ENCODE results near the gene OTOGL.
"Not testable (repeated sequence)": the region's sequence is repeated elsewhere in the genome, so short reads cannot be mapped to it uniquely, and the experiment has no call there.

The OTOGL gene

DNA sequence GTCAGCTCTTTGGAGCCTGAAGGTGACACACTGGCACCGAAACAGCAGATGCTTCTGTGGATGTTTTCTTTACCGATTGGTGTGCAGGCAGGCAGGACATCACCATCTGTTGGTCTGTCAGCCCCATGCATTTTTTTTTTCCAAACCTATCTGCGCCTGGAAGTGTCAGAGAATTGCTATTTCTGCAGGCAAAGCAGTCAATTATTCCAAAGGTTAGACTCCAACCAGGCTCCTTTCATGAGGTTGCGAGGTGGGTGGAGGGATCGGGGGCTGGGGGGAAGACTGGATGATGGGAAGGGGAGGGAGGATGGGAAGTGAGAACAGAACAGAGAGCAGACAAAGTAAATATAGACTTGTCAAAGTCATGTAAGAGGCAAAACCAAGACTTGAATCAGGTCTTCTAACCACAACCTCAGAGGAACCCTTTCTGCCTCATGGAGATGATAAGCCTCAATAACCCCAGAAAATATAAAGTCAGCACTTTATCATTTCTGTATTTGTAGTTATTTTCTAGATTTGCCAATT is 117.7 kb downstream of the OTOGL start:
- ATAC-seq: no peak
- TF ChIP-seq ZNF70 (CRISPR knock-in tag; IDR thresholded peaks at IDR 0.05) (no peak), TCF4 (CRISPR knock-in tag; IDR thresholded peaks at IDR 0.05; ENCODE audit: borderline replicate concordance) (no peak), ZFP3 (CRISPR knock-in tag; IDR thresholded peaks at IDR 0.05) (no peak), BACH2 (CRISPR knock-in tag; IDR thresholded peaks at IDR 0.05; ENCODE audit: borderline replicate concordance) (no peak), ISL1 (CRISPR knock-in tag; IDR thresholded peaks at IDR 0.05) (no peak), SNAI2 (CRISPR knock-in tag; IDR thresholded peaks at IDR 0.05) (no peak)
- TF ChIP-seq, protein P1, sequence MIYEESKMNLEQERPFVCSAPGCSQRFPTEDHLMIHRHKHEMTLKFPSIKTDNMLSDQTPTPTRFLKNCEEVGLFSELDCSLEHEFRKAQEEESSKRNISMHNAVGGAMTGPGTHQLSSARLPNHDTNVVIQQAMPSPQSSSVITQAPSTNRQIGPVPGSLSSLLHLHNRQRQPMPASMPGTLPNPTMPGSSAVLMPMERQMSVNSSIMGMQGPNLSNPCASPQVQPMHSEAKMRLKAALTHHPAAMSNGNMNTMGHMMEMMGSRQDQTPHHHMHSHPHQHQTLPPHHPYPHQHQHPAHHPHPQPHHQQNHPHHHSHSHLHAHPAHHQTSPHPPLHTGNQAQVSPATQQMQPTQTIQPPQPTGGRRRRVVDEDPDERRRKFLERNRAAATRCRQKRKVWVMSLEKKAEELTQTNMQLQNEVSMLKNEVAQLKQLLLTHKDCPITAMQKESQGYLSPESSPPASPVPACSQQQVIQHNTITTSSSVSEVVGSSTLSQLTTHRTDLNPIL (CRISPR knock-in tag; IDR thresholded peaks at IDR 0.05; ENCODE audit: low read depth): no peak
- TF ChIP-seq, protein P2, sequence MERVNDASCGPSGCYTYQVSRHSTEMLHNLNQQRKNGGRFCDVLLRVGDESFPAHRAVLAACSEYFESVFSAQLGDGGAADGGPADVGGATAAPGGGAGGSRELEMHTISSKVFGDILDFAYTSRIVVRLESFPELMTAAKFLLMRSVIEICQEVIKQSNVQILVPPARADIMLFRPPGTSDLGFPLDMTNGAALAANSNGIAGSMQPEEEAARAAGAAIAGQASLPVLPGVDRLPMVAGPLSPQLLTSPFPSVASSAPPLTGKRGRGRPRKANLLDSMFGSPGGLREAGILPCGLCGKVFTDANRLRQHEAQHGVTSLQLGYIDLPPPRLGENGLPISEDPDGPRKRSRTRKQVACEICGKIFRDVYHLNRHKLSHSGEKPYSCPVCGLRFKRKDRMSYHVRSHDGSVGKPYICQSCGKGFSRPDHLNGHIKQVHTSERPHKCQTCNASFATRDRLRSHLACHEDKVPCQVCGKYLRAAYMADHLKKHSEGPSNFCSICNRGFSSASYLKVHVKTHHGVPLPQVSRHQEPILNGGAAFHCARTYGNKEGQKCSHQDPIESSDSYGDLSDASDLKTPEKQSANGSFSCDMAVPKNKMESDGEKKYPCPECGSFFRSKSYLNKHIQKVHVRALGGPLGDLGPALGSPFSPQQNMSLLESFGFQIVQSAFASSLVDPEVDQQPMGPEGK (CRISPR knock-in tag; IDR thresholded peaks at IDR 0.05; ENCODE audit: borderline replicate concordance): no peak
- TF ChIP-seq, protein P3, sequence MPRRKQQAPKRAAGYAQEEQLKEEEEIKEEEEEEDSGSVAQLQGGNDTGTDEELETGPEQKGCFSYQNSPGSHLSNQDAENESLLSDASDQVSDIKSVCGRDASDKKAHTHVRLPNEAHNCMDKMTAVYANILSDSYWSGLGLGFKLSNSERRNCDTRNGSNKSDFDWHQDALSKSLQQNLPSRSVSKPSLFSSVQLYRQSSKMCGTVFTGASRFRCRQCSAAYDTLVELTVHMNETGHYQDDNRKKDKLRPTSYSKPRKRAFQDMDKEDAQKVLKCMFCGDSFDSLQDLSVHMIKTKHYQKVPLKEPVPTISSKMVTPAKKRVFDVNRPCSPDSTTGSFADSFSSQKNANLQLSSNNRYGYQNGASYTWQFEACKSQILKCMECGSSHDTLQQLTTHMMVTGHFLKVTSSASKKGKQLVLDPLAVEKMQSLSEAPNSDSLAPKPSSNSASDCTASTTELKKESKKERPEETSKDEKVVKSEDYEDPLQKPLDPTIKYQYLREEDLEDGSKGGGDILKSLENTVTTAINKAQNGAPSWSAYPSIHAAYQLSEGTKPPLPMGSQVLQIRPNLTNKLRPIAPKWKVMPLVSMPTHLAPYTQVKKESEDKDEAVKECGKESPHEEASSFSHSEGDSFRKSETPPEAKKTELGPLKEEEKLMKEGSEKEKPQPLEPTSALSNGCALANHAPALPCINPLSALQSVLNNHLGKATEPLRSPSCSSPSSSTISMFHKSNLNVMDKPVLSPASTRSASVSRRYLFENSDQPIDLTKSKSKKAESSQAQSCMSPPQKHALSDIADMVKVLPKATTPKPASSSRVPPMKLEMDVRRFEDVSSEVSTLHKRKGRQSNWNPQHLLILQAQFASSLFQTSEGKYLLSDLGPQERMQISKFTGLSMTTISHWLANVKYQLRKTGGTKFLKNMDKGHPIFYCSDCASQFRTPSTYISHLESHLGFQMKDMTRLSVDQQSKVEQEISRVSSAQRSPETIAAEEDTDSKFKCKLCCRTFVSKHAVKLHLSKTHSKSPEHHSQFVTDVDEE (CRISPR knock-in tag; IDR thresholded peaks at IDR 0.05): no peak

DNA sequence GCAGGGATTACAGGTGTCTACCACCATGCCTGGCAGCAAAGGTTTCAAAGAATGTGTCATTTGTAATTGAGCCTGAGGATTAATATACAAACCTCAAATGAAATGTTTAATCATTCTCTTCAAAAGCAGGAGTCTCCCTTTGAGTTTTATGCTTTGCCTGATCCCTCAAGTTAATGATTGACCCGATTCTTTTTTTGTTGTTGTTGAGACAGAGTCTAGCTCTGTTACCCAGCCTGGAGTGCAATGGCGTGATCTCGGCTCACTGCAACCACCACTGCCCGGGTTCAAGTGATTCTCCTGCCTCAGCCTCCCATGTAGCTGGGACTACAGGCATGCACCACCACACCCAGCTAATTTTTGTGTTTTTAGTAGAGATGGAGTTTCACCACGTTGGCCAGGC is 119.6 kb downstream of the OTOGL start:
- ATAC-seq: not testable (repeated sequence)

DNA sequence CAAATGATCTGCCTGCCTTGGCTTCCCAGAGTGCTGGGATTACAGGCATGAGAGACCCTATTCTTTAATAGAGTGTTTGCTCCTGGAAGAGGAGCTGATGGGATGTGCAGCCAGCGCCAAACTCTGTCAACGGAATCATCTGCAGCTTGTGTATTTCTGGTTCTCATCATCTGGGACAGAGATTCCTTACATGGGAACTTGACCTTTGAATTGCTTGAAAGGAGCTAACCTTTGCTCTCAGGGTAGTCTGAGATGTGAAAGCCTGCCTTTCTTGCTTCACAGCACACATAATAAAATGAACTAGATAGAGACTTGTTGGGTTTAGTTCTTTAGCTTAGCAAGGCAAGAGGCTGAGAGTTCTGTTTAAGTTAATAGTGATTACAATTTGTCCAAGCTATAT is 120.0 kb downstream of the OTOGL start:
- ATAC-seq: no peak
- no peak for TF ChIP-seq TOX (CRISPR knock-in tag; IDR thresholded peaks at IDR 0.05; ENCODE audit: borderline replicate concordance)
- no peak for TF ChIP-seq ZNF565 (CRISPR knock-in tag; conservative IDR thresholded peaks at IDR 0.05; ENCODE audit: low read depth)
- no peak for TF ChIP-seq ARNTL (CRISPR knock-in tag; IDR thresholded peaks at IDR 0.05; ENCODE audit: borderline replicate concordance, low read depth)
- TF ChIP-seq, protein P2 (CRISPR knock-in tag; IDR thresholded peaks at IDR 0.05; ENCODE audit: borderline replicate concordance): no peak
- TF ChIP-seq, protein P4, sequence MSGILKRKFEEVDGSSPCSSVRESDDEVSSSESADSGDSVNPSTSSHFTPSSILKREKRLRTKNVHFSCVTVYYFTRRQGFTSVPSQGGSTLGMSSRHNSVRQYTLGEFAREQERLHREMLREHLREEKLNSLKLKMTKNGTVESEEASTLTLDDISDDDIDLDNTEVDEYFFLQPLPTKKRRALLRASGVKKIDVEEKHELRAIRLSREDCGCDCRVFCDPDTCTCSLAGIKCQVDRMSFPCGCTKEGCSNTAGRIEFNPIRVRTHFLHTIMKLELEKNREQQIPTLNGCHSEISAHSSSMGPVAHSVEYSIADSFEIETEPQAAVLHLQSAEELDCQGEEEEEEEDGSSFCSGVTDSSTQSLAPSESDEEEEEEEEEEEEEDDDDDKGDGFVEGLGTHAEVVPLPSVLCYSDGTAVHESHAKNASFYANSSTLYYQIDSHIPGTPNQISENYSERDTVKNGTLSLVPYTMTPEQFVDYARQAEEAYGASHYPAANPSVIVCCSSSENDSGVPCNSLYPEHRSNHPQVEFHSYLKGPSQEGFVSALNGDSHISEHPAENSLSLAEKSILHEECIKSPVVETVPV (CRISPR knock-in tag; IDR thresholded peaks at IDR 0.05): no peak
- no peak for TF ChIP-seq ESRRG (CRISPR knock-in tag; IDR thresholded peaks at IDR 0.05)
- no peak for TF ChIP-seq OSR1 (CRISPR knock-in tag; IDR thresholded peaks at IDR 0.05)
- no peak for TF ChIP-seq ZC3H10 (CRISPR knock-in tag; IDR thresholded peaks at IDR 0.05)
- no peak for TF ChIP-seq ZFP30 (CRISPR knock-in tag; IDR thresholded peaks at IDR 0.05)
- no peak for TF ChIP-seq ZNF70 (CRISPR knock-in tag; IDR thresholded peaks at IDR 0.05)
- TF ChIP-seq, protein P5, sequence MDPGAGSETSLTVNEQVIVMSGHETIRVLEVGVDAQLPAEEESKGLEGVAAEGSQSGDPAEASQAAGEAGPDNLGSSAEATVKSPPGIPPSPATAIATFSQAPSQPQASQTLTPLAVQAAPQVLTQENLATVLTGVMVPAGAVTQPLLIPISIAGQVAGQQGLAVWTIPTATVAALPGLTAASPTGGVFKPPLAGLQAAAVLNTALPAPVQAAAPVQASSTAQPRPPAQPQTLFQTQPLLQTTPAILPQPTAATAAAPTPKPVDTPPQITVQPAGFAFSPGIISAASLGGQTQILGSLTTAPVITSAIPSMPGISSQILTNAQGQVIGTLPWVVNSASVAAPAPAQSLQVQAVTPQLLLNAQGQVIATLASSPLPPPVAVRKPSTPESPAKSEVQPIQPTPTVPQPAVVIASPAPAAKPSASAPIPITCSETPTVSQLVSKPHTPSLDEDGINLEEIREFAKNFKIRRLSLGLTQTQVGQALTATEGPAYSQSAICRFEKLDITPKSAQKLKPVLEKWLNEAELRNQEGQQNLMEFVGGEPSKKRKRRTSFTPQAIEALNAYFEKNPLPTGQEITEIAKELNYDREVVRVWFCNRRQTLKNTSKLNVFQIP (CRISPR knock-in tag; IDR thresholded peaks at IDR 0.05; ENCODE audit: borderline replicate concordance, low read depth): no peak
- no peak for TF ChIP-seq TCF4 (CRISPR knock-in tag; IDR thresholded peaks at IDR 0.05; ENCODE audit: borderline replicate concordance)
- TF ChIP-seq, protein P1 (CRISPR knock-in tag; IDR thresholded peaks at IDR 0.05; ENCODE audit: low read depth): no peak
- TF ChIP-seq CSDC2 (CRISPR knock-in tag; IDR thresholded peaks at IDR 0.05): no peak
- TF ChIP-seq GLIS3 (CRISPR knock-in tag; IDR thresholded peaks at IDR 0.05): no peak
- TF ChIP-seq SNAI2 (CRISPR knock-in tag; IDR thresholded peaks at IDR 0.05): no peak
